Common myeloid progenitor, CD34-positive (primary cell): ENCODE data around the gene PHF11.
"Not testable (repeated sequence)": the region's sequence is repeated elsewhere in the genome, so short reads cannot be mapped to it uniquely, and the experiment has no call there.

Experiments used
- CTCF ChIA-PET: fragments of 350-600 bp; sonication (Branson Sonifier 250); formaldehyde crosslinking; loops from one replicate; lab custom pipeline; 2021; ENCODE audit warnings: antibody characterized with exemption; lab: Charles Lee
- POLR2A ChIA-PET: fragments of 350-600 bp; sonication (Branson Sonifier 250); formaldehyde crosslinking; loops from one replicate; lab custom pipeline; 2021; ENCODE audit warnings: antibody characterized with exemption; lab: Charles Lee
- DNase-seq, 3 donors: peaks; one replicate each; pipeline versions ENCODE4 v3.0.0 to v3.0.0-alpha.2; 2013
- H3K27ac ChIP-seq, 2 experiments: 1 replicate in 1 of 2; 2 replicates in 1 of 2; pipeline ENCODE4 v1.7.0; 2013; ENCODE audit warnings: inconsistent platforms in 2 of 2, low read length in 2 of 2, mild to moderate bottlenecking in 2 of 2, low read depth in 1 of 2, moderate library complexity in 1 of 2; ENCODE audit not compliant: severe bottlenecking in 2 of 2, insufficient read depth in 1 of 2, poor library complexity in 1 of 2
- H3K27me3 ChIP-seq, 5 experiments: replicated peaks in 2 of 5; 1 replicate in 3 of 5; 2 replicates in 2 of 5; pipeline versions ENCODE4 v1.6.1 to v1.7.0; 2013; ENCODE audit warnings: low read length in 4 of 5, mild to moderate bottlenecking in 2 of 5, moderate library complexity in 2 of 5, inconsistent platforms in 1 of 5; ENCODE audit not compliant: insufficient read depth in 5 of 5, control insufficient read depth in 4 of 5
- H3K36me3 ChIP-seq, 4 experiments: 1 replicate in 2 of 4; 2 replicates in 2 of 4; pipeline versions ENCODE4 v1.6.1 to v1.7.0; 2013; ENCODE audit warnings: low read length in 3 of 4, control low read depth in 1 of 4, mild to moderate bottlenecking in 1 of 4; ENCODE audit not compliant: control insufficient read depth in 4 of 4, insufficient read depth in 4 of 4
- H3K4me1 ChIP-seq, 4 experiments: 1 replicate in 3 of 4; 2 replicates in 1 of 4; pipeline versions ENCODE4 v1.6.1 to v1.7.1; 2013; ENCODE audit warnings: low read length in 3 of 4, mild to moderate bottlenecking in 3 of 4, control low read depth in 1 of 4, inconsistent platforms in 1 of 4, moderate library complexity in 1 of 4; ENCODE audit not compliant: control insufficient read depth in 4 of 4, insufficient read depth in 4 of 4; ENCODE audit errors: control extremely low read depth in 1 of 4
- H3K4me3 ChIP-seq, 7 experiments: 1 replicate in 4 of 7; 2 replicates in 3 of 7; pipeline versions ENCODE4 v1.5.1 to v1.7.0; 2013; ENCODE audit warnings: mild to moderate bottlenecking in 7 of 7, low read length in 6 of 7, moderate library complexity in 6 of 7, inconsistent platforms in 2 of 7, low read depth in 2 of 7, control low read depth in 1 of 7; ENCODE audit not compliant: insufficient read depth in 4 of 7, control insufficient read depth in 1 of 7; ENCODE audit errors: extremely low read depth in 1 of 7
- H3K9me3 ChIP-seq, 5 experiments: 1 replicate in 4 of 5; 2 replicates in 1 of 5; pipeline versions ENCODE4 v1.6.1 to v1.7.1; 2013; ENCODE audit warnings: low read length in 4 of 5, mild to moderate bottlenecking in 2 of 5, inconsistent platforms in 1 of 5, low read depth in 1 of 5, moderate library complexity in 1 of 5; ENCODE audit not compliant: control insufficient read depth in 4 of 5, insufficient read depth in 2 of 5; ENCODE audit errors: control extremely low read depth in 1 of 5
- WGBS: methylation state at CpG from one replicate; pipeline ENCODE4 v1.1.5; 2013; ENCODE audit not compliant: insufficient coverage; 5-methylcytosine and 5-hydroxymethylcytosine counted together

Gene PHF11

DNA sequence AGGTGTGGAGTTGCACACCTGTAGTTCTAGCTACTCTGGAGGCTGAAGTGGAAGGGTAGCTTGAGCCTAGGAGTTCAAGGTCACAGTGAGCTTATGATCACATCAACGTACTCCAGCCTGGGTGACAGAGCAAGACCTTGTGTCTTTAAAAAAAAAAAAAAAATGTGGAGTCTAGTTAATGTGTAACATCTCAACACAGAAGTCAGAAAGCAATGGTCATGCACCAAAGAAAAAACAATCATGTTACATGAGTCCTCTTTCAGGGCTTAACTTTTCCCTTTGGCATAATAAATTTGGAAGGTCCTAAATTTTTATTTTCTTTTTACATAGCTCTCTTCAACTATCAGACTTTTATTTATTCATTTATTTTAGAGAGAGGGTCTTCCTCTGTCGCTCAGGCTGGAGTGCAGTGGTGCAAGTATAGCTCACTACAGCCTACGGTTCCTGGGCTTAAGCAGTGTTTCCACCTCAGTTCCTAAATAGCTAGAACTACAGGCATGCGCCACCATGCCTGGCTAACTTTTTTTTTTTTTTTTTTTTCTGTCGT is 29.4 kb upstream of the PHF11 start:
- Histone ChIP-seq H3K4me1 (no peaks in the 10 kb centered on the region), H3K36me3 (peaks cover 28 to 76% (median 57%) of the 10 kb centered on the region in 4 experiments), H3K27ac (no peak overlapping the region), H3K27me3 (no peaks in the 10 kb centered on the region), H3K9me3 (peaks cover 9 to 25% (median 18%) of the 10 kb centered on the region in 5 experiments), H3K4me3 (no peak overlapping the region)
- POLR2A ChIA-PET = no interaction called here
- DNase-seq = no peak
- CTCF ChIA-PET = interaction anchor here (1.4 kb wide), 1 partner anchor 163 kb away, joined by 3 read pairs; no protein-coding TSS in a partner anchor
- WGBS = no CpG with 5 or more reads among the region's 5 CpGs

DNA sequence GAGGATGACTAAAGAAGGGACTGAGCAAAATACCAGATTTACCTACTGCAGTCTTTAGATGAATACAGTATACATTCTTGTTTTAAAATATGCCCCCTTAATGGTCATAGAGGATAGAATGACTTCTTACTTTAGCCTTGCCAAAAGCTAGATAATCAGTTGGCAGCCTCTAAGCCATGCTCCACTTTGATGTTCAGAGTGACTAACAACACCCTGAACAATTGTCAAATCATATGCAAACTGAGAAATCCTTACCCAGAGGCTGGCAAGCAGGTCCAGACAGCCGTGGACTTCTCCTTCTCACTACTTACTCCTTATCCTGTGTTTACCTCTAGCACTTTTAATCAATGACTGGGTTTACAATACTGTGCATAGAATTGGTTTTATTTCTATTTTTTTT is 23.6 kb upstream of the PHF11 start:
- no peak overlapping the region for H3K27ac ChIP-seq
- no peak for DNase-seq
- CTCF ChIA-PET = no interaction called here
- H3K27me3 ChIP-seq = no peaks in the 10 kb centered on the region
- H3K4me1 ChIP-seq = no peaks in the 10 kb centered on the region
- no peaks in the 10 kb centered on the region for H3K9me3 ChIP-seq
- H3K4me3 ChIP-seq = no peak overlapping the region
- WGBS = 100% methylated on average over 1 of the region's 1 CpG
- POLR2A ChIA-PET = no interaction called here
- H3K36me3 ChIP-seq = peaks cover 8 to 68% (median 41%) of the 10 kb centered on the region in 4 experiments

DNA sequence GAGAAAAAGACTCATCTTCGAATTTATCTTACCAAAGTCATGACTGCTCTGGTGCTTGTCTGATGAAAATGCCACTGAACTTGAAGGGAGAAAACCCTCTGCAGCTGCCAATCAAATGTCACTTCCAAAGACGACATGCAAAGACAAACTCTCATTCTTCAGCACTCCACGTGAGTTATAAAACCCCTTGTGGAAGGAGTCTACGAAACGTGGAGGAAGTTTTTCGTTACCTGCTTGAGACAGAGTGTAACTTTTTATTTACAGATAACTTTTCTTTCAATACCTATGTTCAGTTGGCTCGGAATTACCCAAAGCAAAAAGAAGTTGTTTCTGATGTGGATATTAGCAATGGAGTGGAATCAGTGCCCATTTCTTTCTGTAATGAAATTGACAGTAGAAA is 19.2 kb upstream of the PHF11 start:
- H3K9me3 ChIP-seq = no peaks in the 10 kb centered on the region
- ChIA-PET POLR2A (no interaction called here), CTCF (no interaction called here)
- no peak overlapping the region for H3K27ac ChIP-seq
- H3K36me3 ChIP-seq = peaks cover 15 to 78% (median 45%) of the 10 kb centered on the region in 4 experiments
- no peaks in the 10 kb centered on the region for H3K27me3 ChIP-seq
- no peaks in the 10 kb centered on the region for H3K4me1 ChIP-seq
- DNase-seq = no peak
- 61% methylated on average over 2 of the region's 7 CpGs for WGBS
- H3K4me3 ChIP-seq = no peak overlapping the region

DNA sequence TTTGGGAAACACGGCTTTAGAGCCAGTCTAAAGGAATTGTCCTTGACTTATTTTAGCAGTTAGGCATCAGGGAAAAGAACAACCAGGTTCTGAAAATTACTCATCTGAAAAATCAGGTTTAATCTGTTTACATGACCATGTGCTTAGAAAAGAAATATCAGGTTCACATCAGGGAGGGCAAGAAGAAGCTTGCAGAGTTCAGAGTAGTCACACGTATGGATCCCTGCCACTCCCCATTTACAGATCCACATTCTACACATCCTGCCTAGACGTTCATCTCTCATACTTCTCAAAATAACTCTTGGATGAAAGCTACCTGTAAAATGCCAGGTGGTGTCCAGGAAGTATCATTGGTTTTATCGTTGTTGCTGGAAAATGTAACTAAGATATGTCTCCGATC is 14.0 kb upstream of the PHF11 start:
- ChIA-PET CTCF (interaction anchor here (1.3 kb wide), 1 partner anchor 78 kb away, joined by 4 read pairs; no protein-coding TSS in a partner anchor), POLR2A (no interaction called here)
- no peak overlapping the region for H3K4me3 ChIP-seq
- no peaks in the 10 kb centered on the region for H3K4me1 ChIP-seq
- DNase-seq = no peak
- no peaks in the 10 kb centered on the region for H3K27me3 ChIP-seq
- H3K27ac ChIP-seq = no peak overlapping the region
- 100% methylated on average over 3 of the region's 5 CpGs for WGBS
- peaks cover 28 to 85% (median 57%) of the 10 kb centered on the region in 4 experiments for H3K36me3 ChIP-seq
- H3K9me3 ChIP-seq = no peaks in the 10 kb centered on the region

DNA sequence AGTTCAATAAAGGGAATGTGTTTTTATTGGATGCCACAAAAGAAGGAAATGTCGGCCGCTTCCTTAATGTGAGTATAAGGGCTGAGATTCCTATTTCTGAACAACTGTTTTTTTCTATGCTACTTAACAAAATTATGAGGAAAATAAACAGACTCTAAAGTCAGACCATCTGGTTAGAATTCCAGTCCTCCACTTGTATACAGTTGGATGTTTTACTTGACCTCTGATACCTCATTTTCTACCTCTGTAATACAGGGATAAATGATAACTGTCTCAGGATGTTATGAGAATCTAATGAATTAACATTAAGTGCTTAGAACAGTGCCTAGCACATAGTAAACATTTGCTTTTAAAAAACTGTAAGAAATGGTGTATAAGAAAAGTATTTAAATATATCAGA is 7.2 kb upstream of the PHF11 start:
- no peak overlapping the region for H3K27ac ChIP-seq
- no peak for DNase-seq
- H3K9me3 ChIP-seq = no peaks in the 10 kb centered on the region
- ChIA-PET POLR2A (no interaction called here), CTCF (interaction anchor here (0.6 kb wide), 1 partner anchor 82 kb away, joined by 3 read pairs; no protein-coding TSS in a partner anchor)
- no peak overlapping the region for H3K4me3 ChIP-seq
- H3K4me1 ChIP-seq = peaks cover 0 to 1% (median 0%) of the 10 kb centered on the region in 4 experiments
- no CpG with 5 or more reads among the region's 2 CpGs for WGBS
- H3K27me3 ChIP-seq = no peaks in the 10 kb centered on the region
- H3K36me3 ChIP-seq = peaks cover 23 to 60% (median 47%) of the 10 kb centered on the region in 4 experiments

DNA sequence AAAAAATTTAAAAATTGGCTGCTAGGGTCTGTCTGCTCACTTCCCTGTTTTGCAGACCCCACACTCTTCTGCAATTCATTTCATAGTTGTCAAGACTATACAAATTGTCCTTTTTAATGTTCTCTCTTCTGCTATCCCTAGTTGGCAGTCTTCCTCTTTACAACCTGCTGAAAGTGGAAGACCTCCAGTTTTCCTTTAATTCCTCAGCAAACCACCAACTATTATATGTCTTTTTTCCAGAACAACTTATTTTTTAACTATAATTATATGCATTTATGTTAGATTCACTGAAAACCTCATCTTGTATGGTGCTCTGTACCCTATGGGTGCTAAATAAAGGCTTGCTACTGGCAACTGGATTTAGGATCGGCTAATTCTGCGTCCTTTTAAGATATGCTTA is 1.1 kb upstream of the PHF11 start:
- no CpG with 5 or more reads among the region's 2 CpGs for WGBS
- Histone ChIP-seq H3K4me3 (peak overlapping the region; percentile 32 to 92 (median 76)), H3K9me3 (no peaks in the 10 kb centered on the region), H3K27me3 (no peaks in the 10 kb centered on the region), H3K4me1 (peaks cover 2 to 25% (median 16%) of the 10 kb centered on the region in 4 experiments), H3K36me3 (peaks cover 8 to 32% (median 14%) of the 10 kb centered on the region in 4 experiments), H3K27ac (no peak overlapping the region)
- DNase-seq = peak; percentile 8 to 32 (median 25)
- ChIA-PET POLR2A (interaction anchor here (2.0 kb wide), 1 partner anchor 12 kb away, joined by 5 read pairs; no protein-coding TSS in a partner anchor), CTCF (interaction anchor here (1.3 to 3.4 kb wide), 5 partner anchors 17 to 113 kb away, joined by 3 to 11 read pairs (median 6); no protein-coding TSS in a partner anchor)

DNA sequence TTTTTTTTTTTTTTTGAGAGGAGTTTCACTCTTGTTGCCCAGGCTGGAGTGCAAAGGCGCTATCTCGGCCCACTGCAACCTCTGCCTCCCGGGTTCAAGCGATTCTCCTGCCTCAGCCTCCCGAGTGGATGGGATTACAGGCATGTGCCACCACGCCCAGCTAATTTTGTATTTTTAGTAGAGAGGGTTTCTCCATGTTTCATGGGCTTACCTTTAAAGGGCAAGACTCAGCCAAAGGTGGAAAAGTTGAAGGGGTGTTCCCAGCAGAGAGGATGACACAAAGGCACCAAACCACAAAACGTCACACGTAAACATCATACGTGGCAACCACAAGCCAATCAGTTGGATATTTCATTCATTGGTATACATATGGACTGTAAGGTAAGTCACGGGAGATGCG is 1.1 kb downstream of the PHF11 start:
- 93% methylated on average over 6 of the region's 11 CpGs for WGBS
- Histone ChIP-seq H3K4me1 (peaks cover 2 to 25% (median 16%) of the 10 kb centered on the region in 4 experiments), H3K4me3 (peak overlapping the region in 4 of 7 experiments; percentile 56 to 92 (median 74)), H3K36me3 (peaks cover 4 to 23% (median 15%) of the 10 kb centered on the region in 4 experiments), H3K27ac (peak overlapping the region in 1 of 2 experiments; percentile 44)
- H3K9me3 ChIP-seq, H3K27me3 ChIP-seq: not testable (repeated sequence)
- POLR2A ChIA-PET = interaction anchor here (0.6 kb wide), 1 partner anchor 110 kb away, joined by 6 read pairs; no protein-coding TSS in a partner anchor
- peak in 2 of 3 donors; percentile 14 to 15 for DNase-seq
- CTCF ChIA-PET = interaction anchor here (0.8 to 1.2 kb wide), 2 partner anchors 110 to 112 kb away, joined by 3 to 4 read pairs; no protein-coding TSS in a partner anchor
